Colonic mucosa (tissue), 4 donors: ENCODE results near the gene AP2A2. TPM values are rescaled to one million over a fixed set of nuclear protein-coding genes. Genes with fewer than 3 reads are reported as not detected.

Experiments
- DNase-seq: peaks from one replicate; pipeline ENCODE4 v3.0.0-alpha.2; 2020
- H3K27ac ChIP-seq: fragments of 200-600 bp; one replicate; pipeline ENCODE4 v1.8.0; 2021
- H3K27me3 ChIP-seq: fragments of 200-600 bp; one replicate; pipeline ENCODE4 v1.8.0; 2021
- H3K36me3 ChIP-seq: fragments of 200-600 bp; one replicate; pipeline ENCODE4 v1.8.0; 2021
- H3K4me1 ChIP-seq: fragments of 200-600 bp; one replicate; pipeline ENCODE4 v1.8.0; 2021; ENCODE audit warnings: mild to moderate bottlenecking
- H3K4me3 ChIP-seq: fragments of 200-600 bp; one replicate; pipeline ENCODE4 v1.8.0; 2021
- H3K9ac ChIP-seq, 2 donors: one replicate each; pipeline ENCODE4 v1.7.0; 2013; ENCODE audit warnings: control low read depth in 2 of 2, low read depth in 2 of 2, low read length in 2 of 2
- H3K9me3 ChIP-seq: fragments of 200-600 bp; one replicate; pipeline ENCODE4 v1.8.0; 2021
- CTCF ChIP-seq: fragments of 200-600 bp; IDR thresholded peaks from one replicate; pipeline ENCODE4 v1.8.0; 2022; ENCODE audit warnings: antibody characterized with exemption, mild to moderate bottlenecking
- intact Hi-C: fragments of 100-400 bp; cut with DNase I; formaldehyde crosslinking; loops from one replicate; pipeline ENCODE4 v1.14.1; 2022
- total RNA-seq, 2 donors: library from RNA; stranded (reverse); fragmentation: NEBNext Ultra II Directional in 1 of 2; extraction: Animal tissue kit (Norgen Biotek cat#: 25700) in 1 of 2; gene quantifications; one replicate each; pipeline ENCODE4 v1.2.1, GENCODE V29; 2021
- donor health status: healthy.
- donor health status: DM: no; HTN: no; CAD: no.
- donor health status: DM: no; HTN: no; CAD: no.

AP2A2 gene
- total RNA-seq, 2 donors from 2014 or later: 69.4 to 72.5 TPM

GRCh38 chr11:908273-908672 is 17.4 kb upstream of the AP2A2 start:
- Histone ChIP-seq H3K9me3 (no peaks in the 10 kb centered on the region), H3K36me3 (no peaks in the 10 kb centered on the region), H3K27me3 (no peaks in the 10 kb centered on the region), H3K9ac (no peak overlapping the region), H3K27ac (no peak overlapping the region), H3K4me1 (no peaks in the 10 kb centered on the region), H3K4me3 (no peak overlapping the region)
- no peak for TF ChIP-seq CTCF
- intact Hi-C loops: no loop called here
- DNase-seq: no peak

GRCh38 chr11:909406-909805 is 16.3 kb upstream of the AP2A2 start:
- Histone ChIP-seq H3K9me3 (no peaks in the 10 kb centered on the region), H3K27me3 (no peaks in the 10 kb centered on the region), H3K4me1 (no peaks in the 10 kb centered on the region), H3K27ac (no peak overlapping the region), H3K4me3 (no peak overlapping the region), H3K9ac (no peak overlapping the region), H3K36me3 (no peaks in the 10 kb centered on the region)
- DNase-seq: no peak
- TF ChIP-seq CTCF: no peak
- intact Hi-C loops: no loop called here

- H3K9me3 ChIP-seq: no peaks in the 10 kb centered on the region
- no peaks in the 10 kb centered on the region for H3K36me3 ChIP-seq
- TF ChIP-seq CTCF: no peak
- H3K27ac ChIP-seq: peak overlapping the region; percentile 44
- H3K27me3 ChIP-seq: no peaks in the 10 kb centered on the region
- peak overlapping the region; percentile 84 to 90 for H3K9ac ChIP-seq
- H3K4me3 ChIP-seq: peak overlapping the region; percentile 75
- no peak for DNase-seq
- H3K4me1 ChIP-seq: no peaks in the 10 kb centered on the region
- intact Hi-C loops: no loop called here
These were observed 15.6 kb upstream of the AP2A2 start for GRCh38 chr11:910044-910588.

- Histone ChIP-seq H3K36me3 (no peaks in the 10 kb centered on the region), H3K4me1 (no peaks in the 10 kb centered on the region), H3K9me3 (no peaks in the 10 kb centered on the region), H3K27ac (peak within 1 kb of the TSS; percentile 86), H3K9ac (peak within 1 kb of the TSS; percentile 84 to 96), H3K4me3 (peak within 1 kb of the TSS; percentile 75), H3K27me3 (no peaks in the 10 kb centered on the region)
- peak; percentile 92 for DNase-seq
- intact Hi-C loops: no loop called here
- TF ChIP-seq CTCF: no peak
These were observed 15.1 kb upstream of the AP2A2 start, which contains the start of gene CHID1 for GRCh38 chr11:910589-911030. Gene CHID1 (minus strand): TSS chr11:910810. CDS start chr11:904816, 5,994 bp downstream.

- H3K27me3 ChIP-seq: no peaks in the 10 kb centered on the region
These were observed 14.4 kb upstream of the AP2A2 start for GRCh38 chr11:911031-911889.

More at GRCh38 chr11:911031-911889, 14.4 kb upstream of the AP2A2 start:
- intact Hi-C loops: no loop called here
- peak overlapping the region; percentile 86 for H3K27ac ChIP-seq
- DNase-seq: peak; percentile 39
- no peaks in the 10 kb centered on the region for H3K36me3 ChIP-seq
- no peaks in the 10 kb centered on the region for H3K4me1 ChIP-seq
- no peaks in the 10 kb centered on the region for H3K9me3 ChIP-seq
- H3K9ac ChIP-seq: peak overlapping the region; percentile 78 to 96
- H3K4me3 ChIP-seq: peak overlapping the region; percentile 75
- no peak for TF ChIP-seq CTCF
